D721Med (cell line): ENCODE data around the gene DVL3.

Experiments
- DNase-seq: peaks from one replicate; pipeline ENCODE4 v3.0.0; 2011; ENCODE audit warnings: low spot score; ENCODE audit not compliant: insufficient read length
- FAIRE-seq: peaks from 2 replicates; lab custom pipeline; 2011; peaks lifted over from hg19 to GRCh38; lab: Jason Lieb, UNC
- CTCF ChIP-seq: IDR thresholded peaks from 2 replicates; pipeline ENCODE4 v1.5.1; 2012; ENCODE audit warnings: mild to moderate bottlenecking, control low read depth; ENCODE audit not compliant: insufficient read depth; ENCODE audit errors: missing control alignments

DVL3 gene

GRCh38 chr3:184183679-184184078 lies 28.5 kb downstream of the DVL3 start:
- no peak for DNase-seq
- FAIRE-seq: no peak
- TF ChIP-seq CTCF: no peak

GRCh38 chr3:184184546-184185230 lies 29.5 kb downstream of the DVL3 start:
- DNase-seq (no peak), FAIRE-seq (no peak)
- TF ChIP-seq CTCF: no peak

- peak; percentile 94 for DNase-seq
- FAIRE-seq: no peak
- no peak for TF ChIP-seq CTCF
These were observed 30.4 kb downstream of the DVL3 start for GRCh38 chr3:184185461-184186183.

- no peak for TF ChIP-seq CTCF
- DNase-seq (no peak), FAIRE-seq (no peak)
These were observed 31.2 kb downstream of the DVL3 start, which contains the start of gene ABCF3 for GRCh38 chr3:184186184-184186901. Gene ABCF3, plus strand, starts transcription at chr3:184186199. Its CDS starts 9 bp downstream, at chr3:184186208.

GRCh38 chr3:184186902-184187207 lies 31.7 kb downstream of the DVL3 start:
- no peak for TF ChIP-seq CTCF
- FAIRE-seq (no peak), DNase-seq (no peak)

- no peak for FAIRE-seq
- no peak for DNase-seq
- TF ChIP-seq CTCF: no peak
These were observed 32.9 kb downstream of the DVL3 start for GRCh38 chr3:184188080-184188479.
